Measurements from ENCODE around the gene NCKAP5.

The NCKAP5 gene

GRCh38 chr2:132726155-132726554 lies 842.1 kb downstream of the NCKAP5 start:
- H3K27me3 ChIP-seq (ENCODE audit: insufficient read depth, low read depth, severe bottlenecking) = no peaks in the 10 kb centered on the region
- TF ChIP-seq CTCF (IDR thresholded peaks at IDR 0.05; ENCODE audit: low read depth, low read length) = no peak

GRCh38 chr2:132725748-132726147 lies 842.5 kb downstream of the NCKAP5 start:
- no peak overlapping the region for H3K27ac ChIP-seq
- H3K4me3 ChIP-seq (ENCODE audit: low read depth, low read length) = no peak overlapping the region
- DNase-seq = no peak
- peaks cover 14% of the 10 kb centered on the region for H3K36me3 ChIP-seq
- H3K27me3 ChIP-seq (ENCODE audit: insufficient read depth, low read depth, severe bottlenecking) = no peaks in the 10 kb centered on the region
- H3K9me3 ChIP-seq (ENCODE audit: severe bottlenecking) = no peaks in the 10 kb centered on the region
- no peak for TF ChIP-seq CTCF (IDR thresholded peaks at IDR 0.05; ENCODE audit: low read depth, low read length)

More at GRCh38 chr2:132726155-132726554, 842.1 kb downstream of the NCKAP5 start:
- Histone ChIP-seq H3K27ac (no peak overlapping the region), H3K4me3 (ENCODE audit: low read depth, low read length) (no peak overlapping the region), H3K36me3 (peaks cover 16% of the 10 kb centered on the region), H3K9me3 (ENCODE audit: severe bottlenecking) (no peaks in the 10 kb centered on the region)
- no peak for DNase-seq

- Histone ChIP-seq H3K27ac (no peak overlapping the region), H3K27me3 (ENCODE audit: insufficient read depth, low read depth, severe bottlenecking) (no peaks in the 10 kb centered on the region), H3K36me3 (peaks cover 9% of the 10 kb centered on the region; the same call in 1 of the 2 replicates), H3K4me3 (ENCODE audit: low read depth, low read length) (no peak overlapping the region), H3K9me3 (ENCODE audit: severe bottlenecking) (no peaks in the 10 kb centered on the region)
- DNase-seq = no peak
- TF ChIP-seq CTCF (IDR thresholded peaks at IDR 0.05; ENCODE audit: low read depth, low read length) = no peak
Measured at GRCh38 chr2:132725148-132725547, 843.1 kb downstream of the NCKAP5 start.

- no peaks in the 10 kb centered on the region for H3K27me3 ChIP-seq (ENCODE audit: insufficient read depth, low read depth, severe bottlenecking)
- no peak overlapping the region for H3K27ac ChIP-seq
- H3K9me3 ChIP-seq (ENCODE audit: severe bottlenecking) = no peaks in the 10 kb centered on the region
- H3K36me3 ChIP-seq = peaks cover 15% of the 10 kb centered on the region
- no peak overlapping the region for H3K4me3 ChIP-seq (ENCODE audit: low read depth, low read length)
- no peak for TF ChIP-seq CTCF (IDR thresholded peaks at IDR 0.05; ENCODE audit: low read depth, low read length)
- no peak for DNase-seq
Measured at GRCh38 chr2:132721938-132722337, 846.3 kb downstream of the NCKAP5 start.

- TF ChIP-seq CTCF (IDR thresholded peaks at IDR 0.05; ENCODE audit: low read depth, low read length) = no peak
- DNase-seq = no peak
- peaks cover 15% of the 10 kb centered on the region for H3K36me3 ChIP-seq
- H3K27me3 ChIP-seq (ENCODE audit: insufficient read depth, low read depth, severe bottlenecking) = no peaks in the 10 kb centered on the region
- no peaks in the 10 kb centered on the region for H3K9me3 ChIP-seq (ENCODE audit: severe bottlenecking)
- no peak overlapping the region for H3K27ac ChIP-seq
- H3K4me3 ChIP-seq (ENCODE audit: low read depth, low read length) = no peak overlapping the region
Measured at GRCh38 chr2:132720393-132720792, 847.9 kb downstream of the NCKAP5 start.

- TF ChIP-seq CTCF (IDR thresholded peaks at IDR 0.05; ENCODE audit: low read depth, low read length) = no peak
- peaks cover 11% of the 10 kb centered on the region for H3K36me3 ChIP-seq
- no peak for DNase-seq
- no peaks in the 10 kb centered on the region for H3K27me3 ChIP-seq (ENCODE audit: insufficient read depth, low read depth, severe bottlenecking)
- no peaks in the 10 kb centered on the region for H3K9me3 ChIP-seq (ENCODE audit: severe bottlenecking)
- H3K4me3 ChIP-seq (ENCODE audit: low read depth, low read length) = no peak overlapping the region
- H3K27ac ChIP-seq = no peak overlapping the region
Measured at GRCh38 chr2:132719480-132719879, 848.8 kb downstream of the NCKAP5 start.

Measured in WERI-Rb-1 (cell line).